ENCODE measurements around the gene KATNB1. TPM values are rescaled to one million over a fixed set of nuclear protein-coding genes. Genes with fewer than 3 reads are reported as not detected.
"Not testable (repeated sequence)": the region's sequence is repeated elsewhere in the genome, so short reads cannot be mapped to it uniquely, and the experiment has no call there.

The KATNB1 gene
- total RNA-seq, 1 experiment from 2014 or later: 24.9 TPM

GRCh38 chr16:57791195-57791892 is 55.8 kb downstream of the KATNB1 start:
- no peak for DNase-seq (ENCODE audit: low spot score)

GRCh38 chr16:57791893-57792461 is 56.4 kb downstream of the KATNB1 start:
- no peak for DNase-seq (ENCODE audit: low spot score)

GRCh38 chr16:57794849-57795430 is 59.4 kb downstream of the KATNB1 start:
- no peak for DNase-seq (ENCODE audit: low spot score)

GRCh38 chr16:57795431-57795878 is 59.9 kb downstream of the KATNB1 start:
- DNase-seq (ENCODE audit: low spot score): peak; percentile 39

- not testable (repeated sequence) for DNase-seq (ENCODE audit: low spot score)
Observed at GRCh38 chr16:57796014-57796413, 60.4 kb downstream of the KATNB1 start.

- no peak for DNase-seq (ENCODE audit: low spot score)
Observed at GRCh38 chr16:57797216-57797525, 61.6 kb downstream of the KATNB1 start.

- DNase-seq (ENCODE audit: low spot score): no peak
Observed at GRCh38 chr16:57797526-57798266, 62.1 kb downstream of the KATNB1 start.

- no peak for DNase-seq (ENCODE audit: low spot score)
Observed at GRCh38 chr16:57798267-57798810, 62.8 kb downstream of the KATNB1 start.

- no peak for DNase-seq (ENCODE audit: low spot score)
Observed at GRCh38 chr16:57798953-57799599, 63.5 kb downstream of the KATNB1 start.

GRCh38 chr16:57799600-57800199 is 64.1 kb downstream of the KATNB1 start:
- DNase-seq (ENCODE audit: low spot score): no peak

DNA sequence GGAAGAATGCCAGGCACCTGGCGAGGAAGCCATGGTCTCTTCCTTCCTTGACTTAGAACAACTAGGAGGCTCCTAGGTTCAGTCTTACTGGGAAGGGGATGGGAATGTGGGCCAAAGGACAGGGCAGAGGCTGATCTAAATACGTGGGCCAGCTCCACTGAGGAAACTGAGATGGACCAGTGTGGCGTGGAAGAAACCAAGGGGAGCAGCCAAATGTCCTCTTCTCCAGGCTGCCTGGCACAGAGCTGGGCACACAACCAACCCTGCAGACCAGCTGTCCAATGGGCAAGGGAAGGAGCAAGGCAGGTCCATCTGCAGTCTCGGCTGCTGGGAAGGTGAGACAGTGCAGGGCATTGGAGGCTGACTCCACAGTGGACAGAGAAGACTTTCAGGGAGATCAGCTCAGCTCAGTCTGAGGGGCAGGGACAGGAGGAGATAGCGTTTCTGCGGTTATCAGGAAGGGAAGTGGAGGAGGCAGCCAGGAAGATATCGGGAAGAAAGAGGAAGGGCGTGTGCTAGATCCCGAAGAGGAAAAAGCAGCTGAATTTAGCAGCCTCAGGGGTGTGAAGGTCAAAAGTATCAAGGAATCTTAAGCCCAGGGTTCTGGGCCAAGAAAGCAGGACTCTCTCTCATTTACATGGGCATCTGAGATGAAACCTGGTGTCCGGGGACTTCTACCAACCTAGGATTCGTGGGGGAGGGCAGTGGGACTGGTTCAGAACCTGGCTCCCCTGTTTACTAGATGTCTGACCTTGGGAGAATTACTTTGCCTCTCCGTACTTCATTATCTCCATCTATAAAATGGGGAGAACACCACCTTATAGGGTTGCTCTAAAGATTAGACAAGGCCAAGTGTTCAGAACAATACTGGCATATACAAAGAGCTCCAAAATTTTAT is 64.9 kb downstream of the KATNB1 start:
- no peak for DNase-seq (ENCODE audit: low spot score)

GRCh38 chr16:57801098-57801808 is 65.7 kb downstream of the KATNB1 start:
- DNase-seq (ENCODE audit: low spot score): peak; percentile 28

DNA sequence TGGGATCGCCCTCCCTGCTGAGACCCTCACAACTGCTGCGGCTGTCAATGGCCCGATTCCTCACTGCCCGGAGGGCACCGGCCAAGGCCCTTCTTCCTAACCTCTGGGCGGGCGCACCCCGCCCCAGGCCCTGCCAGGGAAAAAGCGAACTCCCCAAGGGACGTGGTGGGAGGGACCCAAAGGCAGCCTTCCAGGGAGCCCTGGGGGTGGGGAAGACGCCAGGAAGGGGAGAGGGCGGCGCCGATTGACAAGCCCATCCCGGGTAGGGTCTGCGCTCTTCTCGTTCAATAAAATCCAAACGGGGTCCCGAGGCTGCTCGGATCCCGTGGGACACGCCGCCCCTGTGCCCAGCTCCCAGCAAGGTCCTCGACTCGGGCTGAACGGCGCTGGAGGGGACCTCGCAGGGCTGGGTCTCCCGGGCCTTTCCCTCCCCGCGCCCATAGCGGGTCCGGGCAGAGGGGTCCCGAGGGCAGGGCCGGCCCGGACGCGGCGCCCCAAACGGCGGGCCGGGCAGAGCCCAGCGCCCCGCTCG is 66.3 kb downstream of the KATNB1 start:
- no peak for DNase-seq (ENCODE audit: low spot score)

GRCh38 chr16:57802341-57803133 is 67.0 kb downstream of the KATNB1 start, which contains the start of gene KIFC3:
KIFC3 (minus strand) TSS chr16:57802491; CDS start chr16:57798243, 4,248 bp downstream.
- peak; percentile 46 for DNase-seq (ENCODE audit: low spot score)

DNA sequence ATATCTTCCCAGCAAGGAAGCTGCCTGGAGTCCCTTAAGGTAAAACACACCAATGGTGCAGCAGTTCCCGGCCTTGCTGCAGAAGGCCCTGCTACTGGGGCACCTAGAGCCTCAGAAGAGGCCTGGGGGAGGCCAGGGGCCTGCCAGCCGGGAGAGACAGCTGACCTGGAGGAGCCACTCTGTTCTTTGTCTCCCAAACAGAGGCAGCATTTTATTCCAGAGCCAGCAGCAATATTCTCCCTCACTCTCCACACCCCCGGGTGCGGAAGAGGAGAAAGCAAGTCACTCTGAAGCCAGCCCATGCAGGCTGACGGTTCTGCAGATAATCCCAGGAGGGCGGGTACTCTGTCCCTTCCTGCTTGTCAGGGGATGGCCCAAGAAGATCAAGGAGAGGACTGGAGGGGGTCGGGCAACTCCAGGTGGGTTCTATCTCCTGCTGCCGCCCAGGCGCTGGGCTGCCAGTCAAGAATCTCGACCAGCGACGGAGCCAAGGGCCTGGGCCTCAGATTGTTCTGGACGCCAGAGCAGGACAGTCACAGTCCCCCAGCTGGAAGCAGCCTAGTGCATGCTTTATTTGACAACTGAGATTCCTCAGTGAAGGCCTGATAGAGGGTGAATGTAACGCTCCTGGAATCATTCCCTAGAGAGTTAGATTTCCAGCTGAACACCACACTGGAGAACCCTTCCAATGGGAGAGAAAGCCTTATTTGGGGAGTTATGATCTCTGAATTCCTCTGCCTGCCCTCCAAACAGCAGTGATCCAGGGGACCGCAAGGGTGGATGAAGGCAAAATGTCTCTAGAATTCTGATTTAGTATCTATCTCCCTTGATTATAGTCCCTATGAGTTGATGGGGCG is 67.8 kb downstream of the KATNB1 start:
- DNase-seq (ENCODE audit: low spot score): no peak

DNA sequence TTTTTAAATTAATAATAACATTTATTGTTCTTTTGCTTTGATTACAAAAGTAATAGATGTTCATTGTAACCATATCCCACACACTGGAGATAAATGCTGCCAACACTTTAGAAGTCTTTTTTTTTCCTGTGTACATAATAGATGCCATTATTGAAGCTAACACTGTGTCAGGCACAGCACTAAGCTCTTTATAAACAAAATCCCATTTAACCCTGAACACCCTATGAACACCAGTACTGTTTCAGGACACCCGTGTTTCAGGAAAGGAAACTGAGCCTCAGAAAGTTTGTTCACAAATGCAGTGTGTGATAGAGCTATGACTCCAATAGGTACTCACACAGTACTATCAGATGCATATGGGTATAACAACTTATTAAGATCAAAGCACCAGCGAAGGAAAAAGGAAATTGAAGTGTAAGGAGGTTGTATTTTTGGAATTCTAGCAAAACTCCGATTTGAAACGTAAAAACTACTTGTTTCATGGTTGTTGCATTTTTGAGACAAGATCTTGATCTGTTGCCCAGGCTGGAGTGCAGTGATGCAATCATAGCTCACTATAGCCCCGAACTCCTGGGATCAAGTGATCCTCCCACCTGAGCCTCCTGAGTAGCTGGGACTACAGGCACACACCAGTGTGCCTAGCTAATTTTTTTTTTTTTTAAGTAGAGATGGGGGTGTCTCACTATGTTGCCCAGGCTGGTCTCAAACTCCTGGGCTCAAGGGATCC is 68.7 kb downstream of the KATNB1 start:
- no peak for DNase-seq (ENCODE audit: low spot score)

- DNase-seq (ENCODE audit: low spot score): no peak
Observed at GRCh38 chr16:57805176-57805575, 69.6 kb downstream of the KATNB1 start.
